Pancreas (tissue), 10 donors: ENCODE data around the gene TEX11. TPM values are rescaled to one million over a fixed set of nuclear protein-coding genes. Genes with fewer than 3 reads are reported as not detected.
"Not testable (repeated sequence)": the region's sequence is repeated elsewhere in the genome, so short reads cannot be mapped to it uniquely, and the experiment has no call there.

Experiments
- ATAC-seq, 4 donors: fragments of 200-7000 bp; cut with Tn5 transposase; one replicate each; pipeline versions ENCODE4 v1.8.0 to v1.9.1; 2020; ENCODE audit warnings: mild to moderate bottlenecking in 4 of 4, moderate library complexity in 4 of 4
- DNase-seq, 6 donors: peaks; one replicate each; pipeline ENCODE4 v3.0.0-alpha.2; 2020
- FAIRE-seq: peaks from 2 replicates; lab custom pipeline; 2012; peaks lifted over from hg19 to GRCh38; lab: Jason Lieb, UNC
- H3K27ac ChIP-seq, 4 donors: fragments of 200-600 bp; sonication (generic); 1 replicate in 3 of 4; 2 replicates in 1 of 4; pipeline versions ENCODE4 v1.5.0 to v1.8.0; 2020
- H3K27me3 ChIP-seq, 4 donors: fragments of 200-600 bp; one replicate each; pipeline ENCODE4 v1.8.0; 2021
- H3K36me3 ChIP-seq, 3 donors: fragments of 200-600 bp; sonication (generic) in 1 of 3; one replicate each; pipeline versions ENCODE4 v1.5.0 to v1.8.0; 2020 to 2021
- H3K4me1 ChIP-seq, 3 donors: fragments of 200-600 bp; one replicate each; pipeline ENCODE4 v1.8.0; 2021
- H3K4me3 ChIP-seq, 4 donors: fragments of 200-600 bp; sonication (generic) in 2 of 4; one replicate each; pipeline versions ENCODE4 v1.5.0 to v1.8.0; 2020 to 2021
- H3K9me3 ChIP-seq, 4 donors: fragments of 200-600 bp; one replicate each; pipeline ENCODE4 v1.8.0; 2021
- WGBS, 2 donors: extraction: QIAGEN DNeasy Blood & Tissue Kit; methylation state at CpG; one replicate each; pipeline ENCODE4 v1.1.7; 2013; 5-methylcytosine and 5-hydroxymethylcytosine counted together
- intact Hi-C, 3 donors: fragments of 100-400 bp; cut with DNase I; formaldehyde crosslinking; loops; one replicate each; pipeline versions ENCODE4 v1.11.1 to v1.14.2; 2022
- polyA plus RNA-seq, 2 donors: library from polyadenylated mRNA; stranded (reverse); fragments of 200-250 nt; gene quantifications; one replicate each; pipeline ENCODE4 v1.2.3, GENCODE V29; 2013
- total RNA-seq, 6 donors: library from RNA; stranded (reverse); fragmentation: NEBNext Ultra II Directional in 4 of 6; extraction: Animal tissue kit (Norgen Biotek cat#: 25700) in 4 of 6; gene quantifications; one replicate each; pipeline versions ENCODE4 v1.2.1 to v1.2.4, GENCODE V29; 2021 to 2023
- TF ChIP-seq, protein P1 (sequence below), 4 donors: fragments of 200-600 bp; sonication (generic) in 3 of 4; IDR thresholded peaks; one replicate each; pipeline versions ENCODE4 v1.5.0 to v1.8.0; 2021; ENCODE audit warnings: antibody characterized with exemption in 4 of 4
- donor health status: healthy with polysubstance abuse.
- donor health status: DM: no; HTN: no; CAD: no; lungs with moderate emphysema.
- donor health status: DM: no; HTN: no; CAD: no.
- donor health status: control.
- donor health status: control.
- donor health status: Bipolar disorder and iron deficiency.
- donor health status: DM: yes; HTN: yes; CAD: no.
- donor health status: DM: no; HTN: no; CAD: no.
- donor health status: DM: no; HTN: no; CAD: no.
- donor health status: DM: yes; HTN: yes; CAD: no.

TEX11 gene
- total and polyA plus RNA-seq, 8 donors, result 0.75 to 9.0 (median 3.5) TPM

GRCh38 chrX:70720721-70721120, 187.8 kb downstream of the TEX11 start:
- TF ChIP-seq, protein P1, sequence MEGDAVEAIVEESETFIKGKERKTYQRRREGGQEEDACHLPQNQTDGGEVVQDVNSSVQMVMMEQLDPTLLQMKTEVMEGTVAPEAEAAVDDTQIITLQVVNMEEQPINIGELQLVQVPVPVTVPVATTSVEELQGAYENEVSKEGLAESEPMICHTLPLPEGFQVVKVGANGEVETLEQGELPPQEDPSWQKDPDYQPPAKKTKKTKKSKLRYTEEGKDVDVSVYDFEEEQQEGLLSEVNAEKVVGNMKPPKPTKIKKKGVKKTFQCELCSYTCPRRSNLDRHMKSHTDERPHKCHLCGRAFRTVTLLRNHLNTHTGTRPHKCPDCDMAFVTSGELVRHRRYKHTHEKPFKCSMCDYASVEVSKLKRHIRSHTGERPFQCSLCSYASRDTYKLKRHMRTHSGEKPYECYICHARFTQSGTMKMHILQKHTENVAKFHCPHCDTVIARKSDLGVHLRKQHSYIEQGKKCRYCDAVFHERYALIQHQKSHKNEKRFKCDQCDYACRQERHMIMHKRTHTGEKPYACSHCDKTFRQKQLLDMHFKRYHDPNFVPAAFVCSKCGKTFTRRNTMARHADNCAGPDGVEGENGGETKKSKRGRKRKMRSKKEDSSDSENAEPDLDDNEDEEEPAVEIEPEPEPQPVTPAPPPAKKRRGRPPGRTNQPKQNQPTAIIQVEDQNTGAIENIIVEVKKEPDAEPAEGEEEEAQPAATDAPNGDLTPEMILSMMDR (IDR thresholded peaks at IDR 0.05), result no peak
- H3K27ac ChIP-seq, result no peak overlapping the region
- no peaks in the 10 kb centered on the region for H3K27me3 ChIP-seq
- H3K9me3 ChIP-seq, result no peaks in the 10 kb centered on the region
- DNase-seq, result no peak
- no peaks in the 10 kb centered on the region for H3K36me3 ChIP-seq
- WGBS, 2 donors, result 65 to 66% methylated on average over 2 of the region's 2 CpGs
- no peaks in the 10 kb centered on the region for H3K4me1 ChIP-seq
- FAIRE-seq, result no peak
- no peak overlapping the region for H3K4me3 ChIP-seq
- no peak for ATAC-seq
- intact Hi-C loops, result no loop called here

DNA sequence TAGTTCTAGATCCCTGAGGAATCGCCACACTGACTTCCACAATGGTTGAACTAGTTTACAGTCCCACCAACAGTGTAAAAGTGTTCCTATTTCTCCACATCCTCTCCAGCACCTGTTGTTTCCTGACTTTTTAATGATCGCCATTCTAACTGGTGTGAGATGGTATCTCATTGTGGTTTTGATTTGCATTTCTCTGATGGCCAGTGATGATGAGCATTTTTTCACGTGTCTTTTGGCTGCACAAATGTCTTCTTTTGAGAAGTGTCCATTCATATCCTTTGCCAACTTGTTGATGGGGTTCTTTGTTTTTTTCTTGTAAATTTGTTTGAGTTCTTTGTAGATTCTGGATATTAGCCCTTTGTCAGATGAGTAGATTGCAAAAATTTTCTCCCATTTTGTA, 197.2 kb downstream of the TEX11 start:
- H3K36me3 ChIP-seq, FAIRE-seq, H3K27ac ChIP-seq, DNase-seq, H3K4me3 ChIP-seq, H3K9me3 ChIP-seq, H3K4me1 ChIP-seq, intact Hi-C loops, ATAC-seq, H3K27me3 ChIP-seq: not testable (repeated sequence)
- 18 to 35% methylated on average over 1 of the region's 3 CpGs for WGBS, 2 donors

- no peaks in the 10 kb centered on the region for H3K9me3 ChIP-seq
- H3K27me3 ChIP-seq, result peaks cover 0 to 7% (median 0%) of the 10 kb centered on the region in 4 donors
- H3K4me1 ChIP-seq, result no peaks in the 10 kb centered on the region
- peak; percentile 54 for FAIRE-seq
- H3K4me3 ChIP-seq, result no peak overlapping the region
- 56 to 75% methylated on average over 3 of the region's 3 CpGs for WGBS, 2 donors
- TF ChIP-seq, protein P1 (IDR thresholded peaks at IDR 0.05), result no peak
- intact Hi-C loops, result no loop called here
- no peak overlapping the region for H3K27ac ChIP-seq
- no peak for ATAC-seq
- no peak for DNase-seq
- no peaks in the 10 kb centered on the region for H3K36me3 ChIP-seq
Observed at GRCh38 chrX:70694339-70695122, 214.0 kb downstream of the TEX11 start.

DNA sequence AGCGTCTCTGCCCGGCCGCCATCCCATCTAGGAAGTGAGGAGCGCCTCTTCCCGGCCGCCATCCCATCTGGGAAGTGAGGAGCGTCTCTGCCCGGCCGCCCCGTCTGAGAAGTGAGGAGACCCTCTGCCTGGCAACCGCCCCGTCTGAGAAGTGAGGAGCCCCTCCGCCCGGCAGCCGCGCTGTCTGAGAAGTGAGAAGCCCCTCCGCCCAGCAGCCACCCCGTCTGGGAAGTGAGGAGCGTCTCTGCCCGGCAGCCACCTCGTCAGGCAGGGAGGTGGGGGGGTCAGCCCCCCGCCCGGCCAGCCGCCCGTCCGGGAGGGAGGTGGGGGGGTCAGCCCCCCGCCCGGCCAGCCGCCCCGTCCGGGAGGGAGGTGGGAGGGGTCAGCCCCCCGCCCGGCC, 229.1 kb downstream of the TEX11 start:
- H3K36me3 ChIP-seq, H3K4me1 ChIP-seq, H3K27me3 ChIP-seq, intact Hi-C loops, H3K9me3 ChIP-seq, FAIRE-seq, H3K27ac ChIP-seq, ATAC-seq, H3K4me3 ChIP-seq: not testable (repeated sequence)
- peak in 1 of 6 donors; percentile 47 for DNase-seq
- WGBS, 2 donors, result 83 to 88% methylated on average over 20 to 33 of the region's 33 CpGs

DNA sequence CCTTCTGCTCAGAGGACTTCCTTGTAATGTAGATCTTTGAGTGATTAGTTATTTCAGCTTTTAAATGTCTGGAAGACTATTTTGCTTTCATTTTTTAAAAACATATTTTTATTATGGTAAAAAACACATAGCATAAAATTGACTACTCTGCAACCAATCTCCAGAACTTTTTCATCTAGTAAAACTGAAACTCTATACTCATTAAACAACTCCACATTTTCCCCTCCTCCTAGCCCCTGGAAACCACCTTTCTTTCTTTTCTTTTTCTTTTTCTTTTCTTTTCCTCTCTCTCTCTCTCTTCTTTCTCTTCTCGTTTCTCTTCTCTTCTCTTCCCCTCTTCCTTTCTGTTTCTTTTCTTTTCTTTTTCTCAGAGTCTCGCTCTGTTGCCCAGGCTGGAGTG, 233.2 kb downstream of the TEX11 start:
- no peaks in the 10 kb centered on the region for H3K9me3 ChIP-seq
- peaks cover 0 to 7% (median 3%) of the 10 kb centered on the region in 4 donors for H3K27me3 ChIP-seq
- FAIRE-seq, result no peak
- no peak for ATAC-seq
- H3K27ac ChIP-seq, result no peak overlapping the region
- no peak overlapping the region for H3K4me3 ChIP-seq
- TF ChIP-seq, protein P1 (IDR thresholded peaks at IDR 0.05), result no peak
- no peaks in the 10 kb centered on the region for H3K36me3 ChIP-seq
- no peaks in the 10 kb centered on the region for H3K4me1 ChIP-seq
- no peak for DNase-seq
- 58 to 72% methylated on average over 2 of the region's 2 CpGs for WGBS, 2 donors
- intact Hi-C loops, result no loop called here

- whole genome bisulfite sequencing, 2 donors, result 48 to 59% methylated on average over 3 of the region's 3 CpGs
- FAIRE-seq, result no peak
Observed at GRCh38 chrX:70672326-70672725, 236.2 kb downstream of the TEX11 start.

More at GRCh38 chrX:70672326-70672725, 236.2 kb downstream of the TEX11 start:
- intact Hi-C loops, result no loop called here
- H3K4me1 ChIP-seq, result no peaks in the 10 kb centered on the region
- H3K27me3 ChIP-seq, result peaks cover 0 to 7% (median 3%) of the 10 kb centered on the region in 4 donors
- no peaks in the 10 kb centered on the region for H3K36me3 ChIP-seq
- ATAC-seq (no peak), DNase-seq (no peak)
- no peaks in the 10 kb centered on the region for H3K9me3 ChIP-seq
- no peak overlapping the region for H3K4me3 ChIP-seq
- TF ChIP-seq, protein P1 (IDR thresholded peaks at IDR 0.05), result no peak
- no peak overlapping the region for H3K27ac ChIP-seq
